8988T (cell line): Measurements from ENCODE around the gene UGT1A4.

Experiments
- DNase-seq: peaks from one replicate; pipeline ENCODE4 v3.0.0; 2011

The UGT1A4 gene

DNA sequence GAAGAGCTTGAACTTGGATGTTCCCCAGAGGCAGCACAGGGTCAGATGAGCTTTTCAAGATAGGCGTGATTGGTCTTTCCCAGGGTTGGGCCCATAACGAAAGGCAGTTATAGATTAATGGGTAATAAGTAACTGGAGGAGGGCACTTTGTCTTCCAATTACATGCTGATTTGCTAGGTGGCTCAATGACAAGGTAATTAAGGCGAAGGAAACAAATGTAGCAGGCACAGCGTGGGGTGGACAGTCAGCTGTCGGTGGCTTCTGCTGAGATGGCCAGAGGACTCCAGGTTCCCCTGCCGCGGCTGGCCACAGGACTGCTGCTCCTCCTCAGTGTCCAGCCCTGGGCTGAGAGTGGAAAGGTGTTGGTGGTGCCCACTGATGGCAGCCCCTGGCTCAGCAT lies at the start of gene UGT1A4:
TSS of gene UGT1A4 (plus strand) at position 185 of the 400 bp plus-strand sequence. CDS start at position 270, 85 bp downstream.
- no peak for DNase-seq

DNA sequence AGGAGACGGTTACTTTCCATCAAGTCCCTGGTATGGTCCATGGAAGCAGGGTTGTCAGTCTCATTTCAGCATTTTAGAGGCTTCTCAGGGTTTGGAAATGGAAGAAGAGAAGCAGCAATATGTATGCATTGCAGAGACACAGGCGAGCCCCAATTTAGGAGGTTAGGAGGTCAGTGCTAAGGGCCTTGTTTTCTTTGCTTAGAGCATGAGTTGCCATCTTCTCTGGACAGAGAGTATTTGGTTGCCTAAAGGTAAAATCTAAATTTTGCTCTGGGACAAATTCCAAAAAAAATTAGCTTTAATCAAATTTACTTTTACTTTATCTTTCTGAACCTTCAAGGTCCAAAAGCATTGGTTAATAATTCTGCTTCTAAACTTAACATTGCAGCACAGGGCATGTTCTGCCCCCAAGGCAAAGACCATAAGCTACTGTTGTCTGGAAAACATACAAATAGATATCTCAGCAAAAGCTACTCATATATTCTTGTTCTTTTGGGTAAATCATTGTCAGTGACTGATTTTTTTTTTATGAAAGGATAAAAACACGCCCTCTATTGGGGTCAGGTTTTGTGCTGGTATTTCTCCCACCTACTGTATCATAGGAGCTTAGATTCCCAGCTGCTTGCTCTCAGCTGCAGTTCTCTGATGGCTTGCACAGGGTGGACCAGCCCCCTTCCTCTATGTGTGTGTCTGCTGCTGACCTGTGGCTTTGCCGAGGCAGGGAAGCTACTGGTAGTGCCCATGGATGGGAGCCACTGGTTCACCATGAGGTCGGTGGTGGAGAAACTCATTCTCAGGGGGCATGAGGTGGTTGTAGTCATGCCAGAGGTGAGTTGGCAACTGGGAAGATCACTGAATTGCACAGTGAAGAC lies 47.0 kb upstream of the UGT1A4 start, which contains the start of gene UGT1A9:
TSS of gene UGT1A9 (plus strand) at position 609 of the 872 bp plus-strand sequence. CDS start at position 646, 37 bp downstream.
- no peak for DNase-seq

DNA sequence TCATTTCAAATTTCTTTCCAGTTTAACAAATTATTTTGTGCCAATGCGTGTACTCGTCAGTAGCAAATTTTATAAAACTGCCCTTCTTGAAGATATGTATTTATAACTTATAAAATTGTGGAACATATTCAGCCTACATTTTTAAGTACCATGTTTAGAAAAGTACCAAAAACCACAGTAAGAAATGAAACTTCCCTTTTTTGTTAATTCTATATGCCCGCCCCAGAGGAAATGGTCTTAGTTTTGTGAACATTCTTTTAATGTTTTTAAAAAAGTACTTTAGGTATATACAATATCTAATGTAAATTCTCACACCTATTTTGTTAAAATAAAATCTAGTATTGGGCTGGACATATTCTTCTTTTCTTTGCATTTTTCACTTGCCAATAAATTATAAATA lies 45.6 kb upstream of the UGT1A4 start:
- no peak for DNase-seq

DNA sequence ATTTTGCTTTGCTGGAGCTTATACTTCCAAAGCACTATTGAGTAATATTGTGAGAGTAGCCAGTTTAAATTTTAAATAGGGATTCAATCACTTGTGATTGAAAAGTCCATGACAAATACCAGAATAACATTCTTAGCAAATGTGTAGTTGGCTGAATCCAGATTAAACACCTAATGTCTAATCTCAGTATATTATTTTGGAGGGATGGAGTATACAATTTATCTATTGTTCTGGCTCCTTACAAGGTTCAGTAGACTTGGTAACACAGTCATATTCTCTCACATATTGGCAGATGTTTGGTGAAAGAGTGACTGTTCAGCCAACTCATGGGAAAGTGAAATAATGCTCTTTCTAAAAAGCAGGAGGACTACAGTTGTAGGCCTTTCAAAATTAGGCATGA lies 44.6 kb upstream of the UGT1A4 start:
- no peak for DNase-seq

DNA sequence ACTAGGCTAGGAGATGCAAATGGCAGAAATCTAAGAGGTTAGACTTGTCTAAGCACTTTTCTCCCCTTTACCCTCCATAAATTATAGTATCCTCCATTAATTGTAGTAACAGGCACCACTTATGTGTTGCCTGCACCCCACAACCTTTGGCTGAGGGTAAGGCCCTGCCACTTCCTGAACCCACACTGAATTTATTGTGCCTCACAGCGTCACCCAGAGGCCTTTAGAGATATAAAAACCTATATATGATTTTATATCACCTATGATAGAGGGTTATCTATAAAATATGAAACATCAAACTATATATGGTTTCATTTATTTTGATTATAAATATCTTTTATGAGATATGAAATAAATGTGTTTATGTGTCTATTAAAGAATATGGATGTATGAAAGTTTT lies 44.2 kb upstream of the UGT1A4 start:
- DNase-seq: no peak

DNA sequence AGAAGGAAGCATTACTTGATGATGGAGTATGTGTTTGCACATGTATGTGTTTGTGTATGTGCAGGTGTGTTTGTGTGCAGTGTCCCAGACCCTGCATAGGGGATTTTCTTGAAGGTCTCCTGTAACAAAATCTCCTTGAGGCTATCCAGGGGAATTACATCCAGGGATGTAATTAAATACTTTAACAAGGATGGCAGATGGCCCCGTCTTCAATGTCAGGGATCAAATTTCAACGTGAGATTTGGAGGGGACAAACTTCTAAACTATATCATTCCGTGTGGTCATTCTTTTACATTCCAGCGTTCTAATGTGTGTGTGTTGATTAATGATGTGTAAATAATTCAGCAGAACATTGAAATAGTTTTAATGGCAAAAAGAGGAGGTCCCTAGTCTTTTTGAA lies 43.5 kb upstream of the UGT1A4 start:
- DNase-seq: no peak

DNA sequence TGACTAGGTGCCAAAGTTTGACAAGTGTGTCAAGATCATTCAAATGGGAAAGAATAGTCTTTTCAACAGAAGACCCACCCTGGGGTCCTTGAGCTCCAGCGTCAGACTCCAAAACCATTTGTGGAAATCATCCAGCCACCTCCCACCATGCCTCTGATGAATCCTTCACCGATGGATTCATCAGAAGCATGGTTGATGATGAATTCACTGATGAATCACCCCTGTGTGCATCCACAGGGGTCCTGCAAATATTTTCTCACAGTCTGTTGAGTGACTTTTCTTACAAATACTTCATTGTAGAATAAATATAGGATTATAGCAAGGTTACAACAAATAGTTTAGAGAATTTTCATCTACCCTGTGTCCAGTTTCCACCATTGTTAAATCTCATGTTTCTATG lies 42.5 kb upstream of the UGT1A4 start:
- no peak for DNase-seq

DNA sequence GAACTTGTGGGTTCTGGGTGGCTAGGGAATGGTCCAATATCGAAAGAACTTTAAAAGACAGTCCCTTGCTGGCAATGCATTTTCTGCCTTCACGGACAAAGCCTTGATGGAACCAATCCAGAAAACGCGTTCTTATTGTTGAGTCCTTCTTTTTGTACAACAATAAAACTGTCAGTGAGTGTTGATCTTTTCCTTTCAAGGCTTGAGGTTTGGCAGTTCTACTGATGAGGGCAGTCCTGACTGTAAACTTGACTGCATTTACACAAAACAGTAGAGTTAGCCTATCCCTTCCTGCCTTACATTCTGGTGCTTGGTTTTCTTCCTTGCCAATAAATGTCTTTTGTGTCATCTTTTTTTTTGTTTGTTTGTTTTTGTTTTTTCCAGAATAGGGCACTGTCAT lies 39.3 kb upstream of the UGT1A4 start:
- DNase-seq: no peak

DNA sequence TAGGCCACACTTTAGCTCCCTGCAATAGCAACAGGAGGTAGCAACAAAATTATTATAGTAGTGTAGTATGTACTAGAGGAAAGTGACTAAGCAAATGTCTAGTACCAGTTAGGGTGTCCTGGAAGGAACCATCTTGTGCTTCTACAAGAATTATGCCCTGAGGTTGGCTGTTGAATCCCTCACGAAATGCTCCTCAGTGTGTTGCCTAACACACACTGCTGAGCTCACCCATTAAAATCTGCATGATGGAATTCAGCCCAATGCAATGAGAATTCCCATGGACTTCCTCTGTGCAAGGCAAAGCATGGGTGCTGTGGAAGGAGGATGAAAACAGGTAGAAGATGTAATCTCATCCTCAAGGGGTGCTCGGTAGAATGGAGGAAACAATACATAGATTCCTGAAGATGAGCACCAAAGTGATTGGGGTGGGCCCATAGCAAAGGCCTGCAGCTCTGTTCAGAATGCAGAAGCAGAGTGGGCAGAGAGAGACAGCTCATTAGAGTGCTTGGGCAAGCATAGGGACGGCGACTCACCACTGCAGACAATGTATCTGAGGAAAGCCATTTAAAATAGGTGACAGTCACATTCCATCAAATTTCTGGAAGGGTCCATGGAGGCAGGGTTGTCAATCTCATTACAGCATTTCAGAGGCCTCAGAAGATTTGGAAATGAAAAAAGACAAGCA lies 38.0 kb upstream of the UGT1A4 start:
- no peak for DNase-seq

DNA sequence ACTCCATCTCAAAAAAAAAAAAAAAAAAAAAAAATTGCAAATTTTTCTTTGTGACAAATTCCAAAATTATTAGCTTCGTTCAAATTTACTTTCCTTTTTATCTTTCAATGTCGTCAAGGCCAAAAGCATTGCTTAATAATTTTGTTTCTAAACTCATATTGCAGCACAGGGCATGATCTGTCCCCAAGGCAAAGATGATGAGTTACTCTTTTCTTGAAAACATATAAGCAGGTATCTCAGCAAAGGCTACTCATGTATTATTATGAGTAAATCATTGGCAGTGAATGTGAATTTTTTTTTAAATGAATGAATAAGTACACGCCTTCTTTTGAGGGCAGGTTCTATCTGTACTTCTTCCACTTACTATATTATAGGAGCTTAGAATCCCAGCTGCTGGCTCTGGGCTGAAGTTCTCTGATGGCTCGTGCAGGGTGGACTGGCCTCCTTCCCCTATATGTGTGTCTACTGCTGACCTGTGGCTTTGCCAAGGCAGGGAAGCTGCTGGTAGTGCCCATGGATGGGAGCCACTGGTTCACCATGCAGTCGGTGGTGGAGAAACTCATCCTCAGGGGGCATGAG lies 36.9 kb upstream of the UGT1A4 start, which contains the start of gene UGT1A7:
TSS of gene UGT1A7 (plus strand) at position 381 of the 579 bp plus-strand sequence. CDS start at position 418, 37 bp downstream.
- no peak for DNase-seq

DNA sequence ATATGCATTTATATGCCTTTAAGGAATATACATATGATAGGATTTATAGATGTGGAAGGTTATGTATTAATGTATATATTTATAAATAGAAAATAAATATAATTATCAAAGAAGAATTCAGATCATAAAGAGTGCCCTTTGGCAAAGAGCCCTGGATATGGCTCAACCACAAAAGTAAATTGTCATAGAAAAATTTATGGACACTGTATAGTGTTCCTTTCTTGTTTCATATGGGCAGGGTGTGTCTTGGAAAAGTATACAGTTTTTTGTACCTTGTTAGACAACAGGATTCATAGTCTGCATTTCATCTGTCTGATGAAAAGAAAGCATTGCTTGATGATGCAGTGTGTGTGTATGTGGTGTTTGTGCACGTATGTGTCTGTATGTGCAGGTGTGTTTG lies 33.9 kb upstream of the UGT1A4 start:
- no peak for DNase-seq

DNA sequence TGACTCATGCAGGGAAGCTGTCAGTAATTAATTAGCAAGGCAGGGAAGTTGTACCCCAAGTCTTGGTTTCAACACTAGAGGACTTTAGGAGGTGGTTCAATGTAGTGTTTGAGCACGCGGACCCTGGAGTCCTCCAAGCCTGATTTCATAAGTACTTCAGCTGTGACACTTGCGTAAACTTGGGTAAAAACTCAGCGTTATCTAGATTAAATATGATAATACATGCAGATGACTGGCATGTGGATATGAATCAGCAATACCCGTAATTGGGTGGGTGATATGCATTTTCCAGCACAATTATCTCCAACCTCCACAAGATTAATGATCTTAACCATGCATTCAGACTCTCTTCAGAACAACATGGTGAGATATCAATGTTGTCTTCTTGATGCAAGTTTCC lies 31.6 kb upstream of the UGT1A4 start:
- no peak for DNase-seq

DNA sequence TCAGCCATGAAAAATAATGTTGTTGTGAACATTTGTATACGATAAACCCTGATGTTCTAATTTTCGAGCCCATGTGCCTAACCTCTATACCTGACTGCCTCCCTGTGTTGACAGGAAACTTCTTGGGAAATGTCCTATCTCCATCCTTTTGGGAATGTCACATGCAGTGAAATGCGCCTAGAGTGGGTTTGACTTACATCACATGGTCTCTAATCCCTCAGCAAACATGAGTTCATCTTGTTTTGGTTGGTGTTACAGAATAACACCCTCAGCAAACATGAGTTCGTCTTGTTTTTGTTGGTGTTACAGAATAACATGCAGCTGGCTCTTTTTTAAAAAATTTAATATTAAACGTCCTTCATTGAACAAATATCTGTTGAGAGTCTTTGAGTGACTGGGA lies 30.2 kb upstream of the UGT1A4 start:
- DNase-seq: no peak

DNA sequence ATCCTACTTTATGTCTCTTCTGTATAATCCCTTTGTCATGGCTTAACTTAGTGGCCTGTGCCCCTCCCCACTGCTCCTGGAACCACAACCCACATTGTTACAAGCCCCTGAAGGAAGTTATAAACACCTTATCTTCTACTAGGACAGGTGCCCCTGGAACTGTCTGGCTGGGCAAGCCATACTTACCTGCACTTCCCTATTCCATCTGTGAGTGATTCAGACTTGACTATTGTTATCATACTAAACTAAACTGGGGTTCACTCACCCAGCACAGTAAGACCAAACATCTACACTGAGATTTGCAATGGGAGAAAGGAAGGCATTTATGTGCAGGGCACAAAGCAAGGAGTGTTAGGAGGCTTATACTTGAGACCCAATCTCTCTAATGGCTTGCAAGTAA lies 29.5 kb upstream of the UGT1A4 start:
- no peak for DNase-seq

DNA sequence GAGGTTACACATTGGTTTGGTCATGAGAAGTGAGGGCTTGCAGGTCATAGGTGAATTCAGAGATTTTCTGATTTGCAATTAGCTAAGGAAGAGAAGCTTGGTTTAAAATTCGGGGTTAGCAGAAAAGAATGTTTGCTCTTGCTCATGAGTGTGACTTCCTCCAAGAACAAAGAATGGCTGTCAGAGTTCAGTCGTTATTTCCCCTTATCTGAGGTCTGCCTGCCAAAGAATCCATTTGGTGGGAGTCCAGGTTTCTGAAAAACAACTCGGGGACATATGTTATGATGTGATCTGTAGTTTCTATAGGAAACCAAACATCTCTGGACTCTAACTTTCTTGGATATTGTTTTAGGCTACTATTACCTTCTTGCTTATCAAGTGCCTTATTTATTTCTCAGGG lies 29.0 kb upstream of the UGT1A4 start:
- DNase-seq: no peak

DNA sequence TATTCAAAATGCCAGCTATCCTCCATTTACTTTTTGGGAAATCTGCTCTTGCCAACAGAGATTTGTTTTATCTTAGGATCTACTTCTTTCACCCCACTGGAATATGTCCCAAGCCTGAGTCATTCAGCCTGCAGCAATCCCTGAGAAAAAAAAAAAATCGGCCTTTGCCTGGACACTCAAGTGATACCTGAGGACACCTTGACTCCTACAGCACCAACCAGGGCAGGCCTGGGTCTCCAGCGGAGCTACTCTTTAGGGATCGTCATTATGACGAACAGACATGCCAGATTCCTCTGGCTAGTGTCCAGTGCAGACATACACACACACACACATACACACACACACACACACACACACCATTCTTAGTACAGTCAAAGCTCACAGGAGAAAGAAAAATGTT lies 28.1 kb upstream of the UGT1A4 start:
- no peak for DNase-seq

DNA sequence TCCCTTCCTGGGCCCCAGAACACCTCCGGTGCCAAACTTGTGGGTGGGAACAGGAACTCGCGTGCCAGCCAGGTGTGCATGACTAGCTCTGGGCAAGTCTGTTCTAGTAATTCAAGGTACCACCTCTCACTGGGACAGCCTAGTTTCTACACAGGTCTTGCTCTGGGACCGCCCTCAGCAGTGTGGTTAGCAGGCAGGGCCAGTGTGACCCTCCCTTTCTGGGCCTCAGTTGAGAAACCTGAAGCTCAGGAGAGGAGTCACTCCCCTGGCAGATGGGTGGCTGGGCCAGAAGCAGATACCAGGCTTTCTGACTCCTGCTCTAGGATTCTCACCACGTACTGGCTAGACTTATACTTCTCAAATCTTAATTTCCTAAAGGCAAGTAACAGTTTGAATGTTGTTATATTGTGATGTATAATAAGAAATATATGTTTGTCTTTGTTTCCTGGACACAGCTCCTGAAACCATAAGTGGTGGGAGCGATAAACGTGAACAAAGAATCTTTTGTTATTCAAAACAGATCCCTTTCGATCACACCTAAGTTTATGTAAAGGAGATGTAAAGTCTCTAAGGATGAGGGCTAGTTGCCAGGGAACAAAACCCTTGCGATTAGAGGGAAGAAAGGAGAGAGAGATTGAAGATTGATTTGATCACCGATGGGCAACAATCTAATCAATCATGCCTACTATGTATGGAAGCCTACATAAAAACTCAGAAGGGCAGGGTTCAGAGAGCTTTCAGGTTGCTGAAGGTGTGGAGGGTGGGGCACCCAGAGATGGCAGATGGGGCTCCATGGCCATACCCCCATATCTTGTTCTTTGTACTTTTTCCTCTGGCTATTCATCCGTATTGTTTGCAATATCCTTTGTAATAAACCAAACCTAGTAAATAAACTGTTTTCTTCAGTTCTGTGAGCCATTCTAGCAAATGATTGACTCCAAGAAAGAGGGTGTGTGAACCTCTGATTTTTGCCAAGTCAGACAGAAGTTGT lies 26.8 kb upstream of the UGT1A4 start:
- DNase-seq: no peak

DNA sequence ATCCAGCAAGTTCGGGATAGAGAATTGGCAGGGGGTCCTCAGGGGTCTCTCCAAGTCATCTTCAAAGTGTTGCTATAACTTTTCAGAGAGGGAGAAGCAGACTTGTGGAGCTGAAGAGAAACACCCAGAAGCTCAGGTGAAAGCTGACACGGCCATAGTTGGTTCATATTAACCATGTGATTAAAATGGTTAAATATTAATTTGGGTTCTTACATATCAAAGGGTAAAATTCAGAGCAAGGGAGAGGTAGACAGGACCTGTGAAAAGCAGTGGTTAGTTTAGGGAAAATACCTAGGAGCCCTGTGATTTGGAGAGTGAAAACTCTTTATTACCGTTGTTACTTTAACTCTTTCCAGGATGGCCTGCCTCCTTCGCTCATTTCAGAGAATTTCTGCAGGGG lies 25.9 kb upstream of the UGT1A4 start, which contains the start of gene UGT1A6:
TSS of gene UGT1A6 (plus strand) at position 243 of the 400 bp plus-strand sequence. CDS start at position 358, 115 bp downstream.
- no peak for DNase-seq

DNA sequence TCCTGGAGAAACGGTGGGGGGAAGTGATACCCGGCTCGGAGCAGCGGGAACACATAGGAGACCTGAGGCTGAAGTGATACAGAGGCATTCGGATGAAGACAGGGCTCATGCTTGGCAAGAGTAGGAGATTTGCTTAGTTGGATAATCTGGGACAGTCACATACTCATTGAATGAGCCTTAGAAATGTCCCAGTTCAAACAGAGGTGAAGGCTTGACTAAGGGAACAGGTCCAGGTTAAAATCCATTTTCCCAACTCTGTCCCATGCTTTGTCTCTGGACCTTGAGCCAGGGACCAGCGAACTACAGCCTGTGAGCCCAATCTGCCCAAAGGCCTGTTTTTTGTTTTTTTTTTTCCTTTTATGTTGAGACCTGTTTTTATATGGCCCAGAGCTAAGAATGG lies 24.6 kb upstream of the UGT1A4 start:
- no peak for DNase-seq

DNA sequence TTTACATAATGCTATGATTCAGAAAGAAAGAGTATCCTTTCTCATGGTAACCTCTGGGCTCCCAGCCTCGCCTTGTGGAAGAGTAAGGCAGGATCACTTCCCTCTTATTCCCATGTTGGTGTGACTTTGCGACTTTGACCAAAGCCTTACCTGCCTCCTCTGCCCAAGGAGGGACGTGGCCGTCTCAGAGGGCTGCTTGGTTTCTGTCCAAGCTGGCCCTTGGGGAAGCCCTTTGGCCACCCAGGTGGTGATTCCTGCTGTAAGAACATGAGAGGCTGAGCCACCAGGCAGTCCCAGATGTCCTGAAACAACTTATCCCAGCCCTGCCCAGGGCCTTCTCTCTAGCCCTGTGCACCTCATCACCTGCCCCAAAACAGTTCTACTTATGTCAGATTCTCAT lies 19.8 kb upstream of the UGT1A4 start:
- no peak for DNase-seq

DNA sequence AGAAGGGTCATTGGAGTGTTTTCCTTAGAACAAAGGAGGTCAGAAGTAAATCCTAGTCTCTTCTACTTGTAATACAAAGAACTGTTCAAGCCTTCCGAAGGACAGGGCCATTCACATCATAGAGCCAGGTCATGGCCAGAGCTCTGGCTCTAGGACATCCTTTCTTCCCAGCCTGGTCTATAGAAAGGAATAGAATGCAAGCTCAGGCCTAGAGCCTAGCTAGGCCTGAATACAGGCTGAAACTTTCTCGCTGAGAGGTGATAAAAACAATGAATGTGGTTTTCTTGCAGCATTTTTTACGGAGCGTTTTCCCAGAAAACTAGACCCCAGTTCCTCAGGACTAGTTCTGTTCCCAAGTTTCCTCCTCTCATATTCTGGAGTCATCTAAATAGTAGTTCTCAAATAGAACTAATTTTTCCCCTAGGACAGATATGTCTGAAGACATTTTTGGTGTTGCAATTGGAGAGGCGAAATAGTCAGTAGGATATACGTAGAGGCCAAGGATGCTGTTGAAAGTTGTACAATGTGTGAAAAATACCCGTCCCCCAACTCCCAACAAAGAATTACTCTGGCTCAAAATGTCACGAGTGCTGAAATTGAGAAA lies 19.0 kb upstream of the UGT1A4 start:
- DNase-seq: no peak
